Mammary epithelial cell (primary cell): ENCODE measurements around the gene CIAO3.

ENCODE experiments used
- CTCF ChIP-seq, 2 donors: IDR thresholded peaks in 1 of 2; conservative IDR thresholded peaks in 1 of 2; 2 replicates each; pipeline ENCODE4 v1.5.1; 2011 to 2012; ENCODE audit warnings: inconsistent platforms in 2 of 2, low read length in 2 of 2, mild to moderate bottlenecking in 2 of 2, control low read depth in 1 of 2, low read depth in 1 of 2; ENCODE audit not compliant: insufficient read depth in 1 of 2; ENCODE audit errors: extremely low read depth in 1 of 2
- EZH2 ChIP-seq: IDR thresholded peaks from 2 replicates; pipeline ENCODE4 v1.6.1; 2012; ENCODE audit warnings: low read length, inconsistent platforms, borderline replicate concordance

GRCh38 chr16:694187-694862 is 46.5 kb downstream of the CIAO3 start:
- TF ChIP-seq CTCF (conservative IDR thresholded peaks at IDR 0.05 in 1 of 2, IDR thresholded peaks at IDR 0.05 in 1 of 2; ENCODE audit: extremely low read depth in 1 of 2, insufficient read depth in 1 of 2, low read depth in 1 of 2, low read length in 2 of 2) (no peak), EZH2 (peak; percentile 21)
